Uterus (tissue), 2 donors: Measurements from ENCODE around the gene FMNL2.

ENCODE experiments used
- POLR2A ChIP-seq, 2 donors: fragments of 450-650 bp; IDR thresholded peaks; one replicate each; pipeline ENCODE4 v1.6.1; 2016; ENCODE audit warnings: antibody characterized with exemption in 2 of 2, mild to moderate bottlenecking in 1 of 2, moderate library complexity in 1 of 2
- TF ChIP-seq, protein P1 (sequence below), 4 experiments: fragments of 200-600 bp in 2 of 4; fragments of 450-650 bp in 2 of 4; sonication (generic) in 2 of 4; IDR thresholded peaks; one replicate each; pipeline ENCODE4 v1.5.1; 2016 to 2019; ENCODE audit warnings: antibody characterized with exemption in 4 of 4, mild to moderate bottlenecking in 2 of 4, moderate library complexity in 1 of 4

DNA sequence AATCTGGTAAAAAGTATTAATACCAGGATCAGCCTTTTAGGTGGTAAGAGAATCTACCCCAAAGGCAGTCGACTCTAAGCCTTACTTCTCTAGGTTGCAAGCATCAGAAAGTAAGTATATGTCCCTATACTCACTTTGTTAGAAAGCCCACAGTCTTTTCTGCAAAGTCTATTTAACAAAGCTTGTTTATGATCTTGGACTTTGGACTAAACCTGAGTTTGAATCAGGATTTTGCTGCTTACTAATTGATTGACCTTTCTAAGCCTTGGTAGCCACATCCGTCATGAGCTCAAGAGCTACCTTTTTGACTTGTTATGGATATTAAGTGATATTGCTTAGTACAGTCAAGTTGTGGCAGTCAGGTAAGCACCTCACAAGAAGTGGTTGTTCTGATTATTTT is 18.4 kb downstream of the FMNL2 start:
- TF ChIP-seq, protein P1, sequence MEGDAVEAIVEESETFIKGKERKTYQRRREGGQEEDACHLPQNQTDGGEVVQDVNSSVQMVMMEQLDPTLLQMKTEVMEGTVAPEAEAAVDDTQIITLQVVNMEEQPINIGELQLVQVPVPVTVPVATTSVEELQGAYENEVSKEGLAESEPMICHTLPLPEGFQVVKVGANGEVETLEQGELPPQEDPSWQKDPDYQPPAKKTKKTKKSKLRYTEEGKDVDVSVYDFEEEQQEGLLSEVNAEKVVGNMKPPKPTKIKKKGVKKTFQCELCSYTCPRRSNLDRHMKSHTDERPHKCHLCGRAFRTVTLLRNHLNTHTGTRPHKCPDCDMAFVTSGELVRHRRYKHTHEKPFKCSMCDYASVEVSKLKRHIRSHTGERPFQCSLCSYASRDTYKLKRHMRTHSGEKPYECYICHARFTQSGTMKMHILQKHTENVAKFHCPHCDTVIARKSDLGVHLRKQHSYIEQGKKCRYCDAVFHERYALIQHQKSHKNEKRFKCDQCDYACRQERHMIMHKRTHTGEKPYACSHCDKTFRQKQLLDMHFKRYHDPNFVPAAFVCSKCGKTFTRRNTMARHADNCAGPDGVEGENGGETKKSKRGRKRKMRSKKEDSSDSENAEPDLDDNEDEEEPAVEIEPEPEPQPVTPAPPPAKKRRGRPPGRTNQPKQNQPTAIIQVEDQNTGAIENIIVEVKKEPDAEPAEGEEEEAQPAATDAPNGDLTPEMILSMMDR (IDR thresholded peaks at IDR 0.05), result no peak
- TF ChIP-seq POLR2A (IDR thresholded peaks at IDR 0.05), result no peak
